Measurements from ENCODE around the gene C10orf95. TPM values are rescaled to one million over a fixed set of nuclear protein-coding genes. Genes with fewer than 3 reads are reported as not detected.

The C10orf95 gene
- total RNA-seq = 0.09 TPM in 1 of 2 replicates, not detected in the other

GRCh38 chr10:102451105-102451969, at the start of gene C10orf95:
Gene C10orf95, minus strand, starts transcription at chr10:102451543. Its CDS starts 450 bp downstream, at chr10:102451093.

GRCh38 chr10:102432162-102432950, 19.0 kb downstream of the C10orf95 start, which contains the start of gene CUEDC2:
Gene CUEDC2, minus strand, starts transcription at chr10:102432574. Its CDS starts 7,386 bp downstream, at chr10:102425188.

GRCh38 chr10:102420714-102421506, 30.4 kb downstream of the C10orf95 start, which contains the start of gene FBXL15:
Gene FBXL15, plus strand, starts transcription at chr10:102420836. Its CDS starts 294 bp downstream, at chr10:102421130.

GRCh38 chr10:102418622-102419268, 32.6 kb downstream of the C10orf95 start, which contains the start of gene PSD:
Gene PSD, minus strand, starts transcription at chr10:102418785. Its CDS starts 1,747 bp downstream, at chr10:102417038.

Other genes starting within 250 kb of the C10orf95 start
- gene ELOVL3, start 225.2 kb downstream of the C10orf95 start, total RNA-seq = 0.09 TPM in 1 of 2 replicates, not detected in the other
- not detected in 2 replicates for gene PITX3, start 210.0 kb downstream of the C10orf95 start, total RNA-seq
- 16.2 and 26.7 TPM in 2 replicates for gene GBF1, start 206.0 kb downstream of the C10orf95 start, total RNA-seq
- gene NFKB2, start 55.8 kb downstream of the C10orf95 start, total RNA-seq = 13.4 and 29.5 TPM in 2 replicates
- gene PSD, start 32.8 kb downstream of the C10orf95 start, total RNA-seq = 0.09 and 0.28 TPM in 2 replicates
- 6.6 and 7.7 TPM in 2 replicates for gene FBXL15, start 30.7 kb downstream of the C10orf95 start, total RNA-seq
- 38.1 and 52.0 TPM in 2 replicates for gene CUEDC2, start 19.0 kb downstream of the C10orf95 start, total RNA-seq
- gene ACTR1A, start 51.2 kb upstream of the C10orf95 start, total RNA-seq = 148 and 157 TPM in 2 replicates
- 3.3 and 4.3 TPM in 2 replicates for gene SUFU, start 52.4 kb upstream of the C10orf95 start, total RNA-seq
- 61.3 and 82.2 TPM in 2 replicates for gene TRIM8, start 192.9 kb upstream of the C10orf95 start, total RNA-seq